H1 (cell line): ENCODE data around the gene KCNQ1OT1. TPM values are rescaled to one million over a fixed set of nuclear protein-coding genes. Genes with fewer than 3 reads are reported as not detected.

Source experiments
- CTCF ChIA-PET: fragments of 300-600 bp; sonication (Branson Sonifier 250); formaldehyde crosslinking; loops from one replicate; lab custom pipeline; 2021; ENCODE audit not compliant: partially characterized antibody; lab: Charles Lee
- POLR2A ChIA-PET: fragments of 300-600 bp; sonication (Branson Sonifier 250); formaldehyde crosslinking; loops from one replicate; lab custom pipeline; 2021; ENCODE audit warnings: inconsistent platforms; ENCODE audit not compliant: partially characterized antibody; lab: Charles Lee
- DNase-seq, 2 experiments: peaks; one replicate each; pipeline versions ENCODE4 v3.0.0 to v3.0.0-alpha.2; 2010 to 2022; ENCODE audit warnings: low spot score in 2 of 2, low read depth in 1 of 2, mixed read lengths in 1 of 2
- FAIRE-seq: peaks from 2 replicates; lab custom pipeline; 2011; peaks lifted over from hg19 to GRCh38; lab: Jason Lieb, UNC
- H2AFZ ChIP-seq: 2 replicates; pipeline ENCODE4 v1.8.1; 2012; ENCODE audit warnings: low read length, inconsistent platforms
- H2AK5ac ChIP-seq: 2 replicates; pipeline ENCODE4 v1.6.1; 2013; ENCODE audit warnings: low read depth, low read length
- H2BK120ac ChIP-seq: replicated peaks from 2 replicates; pipeline ENCODE3; 2013; ENCODE audit warnings: low read depth, low read length, inconsistent platforms
- H2BK12ac ChIP-seq: 2 replicates; pipeline ENCODE4 v1.6.1; 2013; ENCODE audit warnings: low read depth, low read length
- H2BK15ac ChIP-seq: 2 replicates; pipeline ENCODE4 v1.6.1; 2013; ENCODE audit warnings: low read length
- H2BK20ac ChIP-seq: 2 replicates; pipeline ENCODE4 v1.6.1; 2013; ENCODE audit warnings: low read length
- H2BK5ac ChIP-seq: 2 replicates; pipeline ENCODE4 v1.6.1; 2013; ENCODE audit warnings: low read depth, low read length
- H3K14ac ChIP-seq: 2 replicates; pipeline ENCODE4 v1.6.1; 2013; ENCODE audit warnings: inconsistent platforms; ENCODE audit not compliant: insufficient read length
- H3K18ac ChIP-seq: 2 replicates; pipeline ENCODE4 v1.6.1; 2013; ENCODE audit warnings: low read length; ENCODE audit errors: extremely low read depth
- H3K23ac ChIP-seq: 2 replicates; pipeline ENCODE4 v1.6.1; 2013; ENCODE audit warnings: inconsistent platforms; ENCODE audit not compliant: insufficient read length
- H3K23me2 ChIP-seq: 2 replicates; pipeline ENCODE4 v1.6.1; 2013; ENCODE audit warnings: low read depth, low read length
- H3K27ac ChIP-seq: 2 replicates; pipeline ENCODE4 v1.6.1; 2011; ENCODE audit warnings: low read depth, low read length, inconsistent platforms
- H3K27me3 ChIP-seq, 4 experiments: replicated peaks in 1 of 4; 1 replicate in 1 of 4; 2 replicates in 3 of 4; pipeline versions ENCODE4 v1.6.1 to v1.8.1; 2011 to 2013; ENCODE audit warnings: low read length in 3 of 4, mild to moderate bottlenecking in 3 of 4, inconsistent platforms in 2 of 4, mixed read lengths in 2 of 4, moderate library complexity in 1 of 4; ENCODE audit not compliant: control insufficient read depth in 3 of 4, insufficient read depth in 3 of 4; ENCODE audit errors: extremely low read depth in 1 of 4
- H3K36me3 ChIP-seq, 4 experiments: 2 replicates each; pipeline versions ENCODE4 v1.6.1 to v1.8.1; 2011 to 2013; ENCODE audit warnings: mild to moderate bottlenecking in 4 of 4, low read length in 3 of 4, moderate library complexity in 2 of 4, control low read depth in 1 of 4, inconsistent platforms in 1 of 4; ENCODE audit not compliant: insufficient read depth in 4 of 4, control insufficient read depth in 2 of 4
- H3K4ac ChIP-seq: replicated peaks from 2 replicates; pipeline ENCODE3; 2013; ENCODE audit warnings: low read length, low read depth, mixed read lengths, inconsistent platforms; ENCODE audit not compliant: insufficient read length
- H3K4me1 ChIP-seq, 4 experiments: replicated peaks in 1 of 4; 1 replicate in 1 of 4; 2 replicates in 3 of 4; pipeline versions ENCODE4 v1.6.1 to v1.8.1; 2011 to 2013; ENCODE audit warnings: low read length in 3 of 4, inconsistent platforms in 2 of 4, mixed read lengths in 1 of 4; ENCODE audit not compliant: insufficient read depth in 4 of 4, control insufficient read depth in 3 of 4
- H3K4me2 ChIP-seq, 2 experiments: 2 replicates each; pipeline versions ENCODE4 v1.6.1 to v1.8.1; 2011 to 2013; ENCODE audit warnings: low read depth in 2 of 2, low read length in 2 of 2, control low read depth in 1 of 2, inconsistent platforms in 1 of 2, mild to moderate bottlenecking in 1 of 2; ENCODE audit not compliant: insufficient read depth in 1 of 2
- H3K4me3 ChIP-seq, 4 experiments: fragments of 200-600, 300-600 bp in 1 of 4; sonication (generic), shearing (Covaris generic), sonication (Bioruptor Twin) in 1 of 4; 2 replicates each; pipeline versions ENCODE4 v1.5.1 to v1.8.1; 2011 to 2016; ENCODE audit warnings: low read length in 4 of 4, low read depth in 3 of 4, control low read depth in 2 of 4, inconsistent platforms in 2 of 4, mild to moderate bottlenecking in 2 of 4, mixed read lengths in 1 of 4, moderate library complexity in 1 of 4; ENCODE audit not compliant: insufficient read depth in 2 of 4; ENCODE audit errors: extremely low read depth in 1 of 4
- H3K56ac ChIP-seq: replicated peaks from 2 replicates; pipeline ENCODE3; 2013; ENCODE audit warnings: low read depth, mild to moderate bottlenecking, mixed read lengths, low read length, inconsistent platforms; ENCODE audit not compliant: insufficient read length
- H3K79me1 ChIP-seq: 2 replicates; pipeline ENCODE4 v1.6.1; 2013; ENCODE audit warnings: low read depth, low read length, control low read depth
- H3K79me2 ChIP-seq, 2 experiments: 2 replicates each; pipeline versions ENCODE4 v1.6.1 to v1.8.1; 2012 to 2013; ENCODE audit warnings: low read length in 2 of 2, mild to moderate bottlenecking in 2 of 2, inconsistent platforms in 1 of 2; ENCODE audit not compliant: insufficient read depth in 2 of 2, control insufficient read depth in 1 of 2
- H3K9ac ChIP-seq, 4 experiments: replicated peaks in 1 of 4; 1 replicate in 1 of 4; 2 replicates in 3 of 4; pipeline versions ENCODE4 v1.6.1 to v1.8.1; 2011 to 2013; ENCODE audit warnings: low read depth in 3 of 4, low read length in 3 of 4, control low read depth in 2 of 4, mild to moderate bottlenecking in 2 of 4, moderate library complexity in 2 of 4, inconsistent platforms in 1 of 4; ENCODE audit errors: extremely low read depth in 1 of 4
- H3K9me3 ChIP-seq, 2 experiments: 2 replicates each; pipeline versions ENCODE4 v1.6.1 to v1.8.1; 2012 to 2013; ENCODE audit warnings: mild to moderate bottlenecking in 2 of 2, moderate library complexity in 2 of 2, control low read depth in 1 of 2, inconsistent platforms in 1 of 2, low read depth in 1 of 2, low read length in 1 of 2, mixed read lengths in 1 of 2; ENCODE audit not compliant: insufficient read depth in 2 of 2
- H4K20me1 ChIP-seq, 2 experiments: replicated peaks in 1 of 2; 2 replicates each; pipeline versions ENCODE3 to v1.8.1; 2011 to 2013; ENCODE audit warnings: inconsistent platforms in 2 of 2, low read length in 2 of 2, mild to moderate bottlenecking in 1 of 2; ENCODE audit not compliant: insufficient read depth in 2 of 2, control insufficient read depth in 1 of 2
- H4K5ac ChIP-seq: 2 replicates; pipeline ENCODE4 v1.6.1; 2013; ENCODE audit warnings: low read length, low read depth, mixed read lengths, inconsistent platforms; ENCODE audit not compliant: insufficient read length
- H4K8ac ChIP-seq: 2 replicates; pipeline ENCODE4 v1.8.0; 2013; ENCODE audit warnings: mild to moderate bottlenecking, moderate library complexity, low read length, inconsistent platforms; ENCODE audit not compliant: insufficient read depth; ENCODE audit errors: extremely low read depth
- H4K91ac ChIP-seq: replicated peaks from 2 replicates; pipeline ENCODE3; 2013; ENCODE audit warnings: low read length, mixed read lengths, inconsistent platforms; ENCODE audit not compliant: insufficient read length
- KDM5A ChIP-seq: fragments of 200-600 bp; IDR thresholded peaks from 2 replicates; pipeline ENCODE4 v1.7.1; 2012; ENCODE audit warnings: mild to moderate bottlenecking, low read length, inconsistent platforms, mixed read lengths
- WGBS, 2 experiments: shearing (Covaris generic) in 1 of 2; methylation state at CpG; one replicate each; pipeline versions ENCODE4 v1.1.6 to v1.1.7; 2013 to 2015; ENCODE audit warnings: low lambda C conversion rate in 2 of 2, mixed read lengths in 2 of 2, inconsistent platforms in 1 of 2, low coverage in 1 of 2, missing lambda C conversion rate in 1 of 2; ENCODE audit not compliant: insufficient replicate concordance in 2 of 2, insufficient coverage in 1 of 2, insufficient read length in 1 of 2; ENCODE audit errors: extremely low coverage in 1 of 2, missing lambda C conversion rate in 1 of 2; 5-methylcytosine and 5-hydroxymethylcytosine counted together
- polyA plus RNA-seq, 7 experiments: library from polyadenylated mRNA; depleted of rRNA in 3 of 7; stranded (reverse) in 5 of 7; unstranded in 2 of 7; fragments of >200 nt in 5 of 7; fragments of 200-250 nt in 2 of 7; gene quantifications; 1 replicate in 5 of 7; 2 replicates in 1 of 7; 4 replicates in 1 of 7; pipeline versions ENCODE4 v1.2.1 to v1.2.3, GENCODE V29; 2011 to 2013; ENCODE audit warnings: missing spikeins in 2 of 7, mixed read lengths in 2 of 7
- total RNA-seq: library from RNA; stranded (reverse); fragmentation: NEBNext Ultra II Directional; extraction: Animal tissue kit (Norgen Biotek cat#: 25700); gene quantifications from 2 replicates; pipeline ENCODE4 v1.2.1, GENCODE V29; 2021

The KCNQ1OT1 gene
- total and polyA plus RNA-seq, 2 of the 8 experiments (the other 6 are each of a cell fraction or from before 2014, with no cell fraction given): 0.21 to 1.2 TPM

- Histone ChIP-seq H2BK120ac (no peak overlapping the region), H3K79me2 (no peaks in the 10 kb centered on the region), H3K36me3 (no peaks in the 10 kb centered on the region), H3K79me1 (no peaks in the 10 kb centered on the region), H2BK12ac (no peak overlapping the region), H3K9ac (no peak overlapping the region), H3K4ac (no peak overlapping the region), H2BK15ac (no peak overlapping the region), H3K9me3 (peaks cover 0 to 1% of the 10 kb centered on the region in 2 experiments; a peak in 1 of 4 replicates), H3K56ac (no peak overlapping the region), H3K23ac (no peak overlapping the region), H2BK5ac (no peak overlapping the region), H3K14ac (no peak overlapping the region), H3K27me3 (peaks cover 24 to 94% (median 74%) of the 10 kb centered on the region in 4 experiments), H4K91ac (no peak overlapping the region), H2AFZ (no peak overlapping the region), H3K4me1 (peaks cover 11 to 25% (median 18%) of the 10 kb centered on the region in 4 experiments), H4K20me1 (peaks cover 2 to 8% of the 10 kb centered on the region in 2 experiments), H4K8ac (no peak overlapping the region), H4K5ac (no peak overlapping the region), H3K4me2 (no peak overlapping the region), H3K23me2 (no peaks in the 10 kb centered on the region), H2AK5ac (no peak overlapping the region), H3K4me3 (no peak overlapping the region), H2BK20ac (no peak overlapping the region), H3K18ac (no peak overlapping the region), H3K27ac (no peak overlapping the region)
- no peak for TF ChIP-seq KDM5A
- FAIRE-seq: no peak
- 90% methylated on average over 14 of the region's 15 CpGs; no CpG with 5 or more reads in 1 of the 2 experiments for WGBS, 2 experiments
- ChIA-PET CTCF (interaction anchor here (0.8 to 1.5 kb wide), 5 partner anchors 9 to 56 kb away, joined by 3 to 4 read pairs (median 3); no protein-coding TSS in a partner anchor), POLR2A (interaction anchor here (1.4 kb wide), 1 partner anchor 23 kb away, joined by 5 read pairs; no protein-coding TSS in a partner anchor)
- no peak for DNase-seq
Observed at GRCh38 chr11:2715716-2716350, 16.0 kb upstream of the KCNQ1OT1 start.
